ENCODE measurements around the gene PCAT7. TPM values are rescaled to one million over a fixed set of nuclear protein-coding genes. Genes with fewer than 3 reads are reported as not detected.
A peak's percentile ranks its signal among the peaks of the same experiment; 100 is the strongest.

PCAT7 gene
- total and polyA plus RNA-seq, 5 donors from 2014 or later, result not detected

GRCh38 chr9:94593459-94594345 lies 38.8 kb downstream of the PCAT7 start, which contains the start of gene FBP2:
Gene FBP2, minus strand, starts transcription at chr9:94593824. Its CDS starts 98 bp downstream, at chr9:94593726.
- H3K4me3 Mint-ChIP-seq, result peak within 1 kb of the TSS in 1 of 4 donors; percentile 10
- Histone ChIP-seq H3K4me1 (ENCODE audit: control insufficient read depth, insufficient read depth, low read length, poor library complexity, severe bottlenecking) (no peaks in the 10 kb centered on the region), H3K36me3 (ENCODE audit: control insufficient read depth, insufficient read depth, low read length) (no peaks in the 10 kb centered on the region), H3K9me3 (ENCODE audit: control insufficient read depth in 2 of 2, low read length in 2 of 2) (no peaks in the 10 kb centered on the region), H3K27ac (ENCODE audit: insufficient read depth, low read length, poor library complexity, severe bottlenecking) (no peak within 1 kb of the TSS), H3K4me3 (ENCODE audit: low read depth, low read length) (no peak within 1 kb of the TSS), H3K27me3 (ENCODE audit: control insufficient read depth, insufficient read depth, low read length) (no peaks in the 10 kb centered on the region)
- peaks cover 0 to 2% (median 0%) of the 10 kb centered on the region in 7 donors for H3K9me3 Mint-ChIP-seq
- no peak within 1 kb of the TSS for H3K27ac Mint-ChIP-seq
- ATAC-seq (ENCODE audit: low read depth in 2 of 2) (no peak), DNase-seq (no peak)
- no peaks in the 10 kb centered on the region for H3K36me3 Mint-ChIP-seq
- H3K27me3 Mint-ChIP-seq, result peaks cover 14% of the 10 kb centered on the region
- no peaks in the 10 kb centered on the region for H3K4me1 Mint-ChIP-seq

DNA sequence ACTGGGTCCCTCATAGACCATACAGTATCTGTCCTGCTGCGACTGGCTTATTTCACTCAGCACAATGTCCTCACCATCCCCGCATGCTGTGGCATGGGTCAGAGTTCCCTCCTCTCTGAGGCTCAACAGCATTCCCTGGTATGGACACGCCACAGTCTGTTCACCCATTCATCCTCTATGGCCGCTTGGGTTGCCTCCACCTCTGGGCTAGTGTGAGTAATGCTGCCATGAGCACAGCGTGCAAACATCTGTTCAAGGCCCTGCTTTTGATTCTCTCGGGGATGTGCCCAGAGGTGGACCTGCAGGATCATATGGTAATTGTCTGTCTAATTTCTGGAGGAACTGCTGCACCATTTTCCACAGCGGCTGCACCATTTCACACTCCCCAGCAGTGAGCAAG lies 44.2 kb downstream of the PCAT7 start:
- no peak for ATAC-seq (ENCODE audit: low read depth in 2 of 2)

DNA sequence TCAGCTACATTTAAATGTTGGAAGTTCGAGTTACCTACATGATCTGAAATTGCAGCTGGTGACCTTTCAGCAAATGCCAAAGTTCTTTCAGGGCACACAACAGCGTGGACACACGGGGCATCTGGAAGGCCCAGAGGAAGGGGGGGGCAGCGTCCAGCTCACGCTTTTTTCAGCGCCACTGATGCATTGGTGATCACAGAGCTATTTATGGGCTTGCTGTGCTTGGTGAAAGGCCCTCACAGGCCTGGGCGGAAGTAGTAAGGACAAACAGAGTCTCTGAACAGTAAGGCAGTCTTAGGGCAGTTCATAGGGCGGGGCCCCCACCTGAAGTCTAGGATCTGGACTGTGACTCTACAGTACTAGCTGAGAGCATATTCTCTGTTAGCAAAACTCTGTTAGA lies 45.4 kb downstream of the PCAT7 start:
- Mint-ChIP-seq H3K4me3 (no peak overlapping the region), H3K36me3 (no peaks in the 10 kb centered on the region), H3K4me1 (peaks cover 0 to 6% (median under 1%) of the 10 kb centered on the region in 4 donors), H3K9me3 (no peaks in the 10 kb centered on the region), H3K27ac (no peak overlapping the region), H3K27me3 (no peaks in the 10 kb centered on the region)
- H3K27ac ChIP-seq (ENCODE audit: insufficient read depth, low read length, poor library complexity, severe bottlenecking), result no peak overlapping the region
- peaks cover 4% of the 10 kb centered on the region for H3K4me1 ChIP-seq (ENCODE audit: control insufficient read depth, insufficient read depth, low read length, poor library complexity, severe bottlenecking)
- H3K4me3 ChIP-seq (ENCODE audit: low read depth, low read length), result no peak overlapping the region
- H3K9me3 ChIP-seq (ENCODE audit: control insufficient read depth in 2 of 2, low read length in 2 of 2), result no peaks in the 10 kb centered on the region
- ATAC-seq (ENCODE audit: low read depth in 2 of 2) (no peak), DNase-seq (no peak)
- H3K27me3 ChIP-seq (ENCODE audit: control insufficient read depth, insufficient read depth, low read length), result no peaks in the 10 kb centered on the region
- H3K36me3 ChIP-seq (ENCODE audit: control insufficient read depth, insufficient read depth, low read length), result no peaks in the 10 kb centered on the region

More for the DNA sequence above, 44.2 kb downstream of the PCAT7 start:
- H3K4me3 Mint-ChIP-seq, result no peak overlapping the region
- Histone ChIP-seq H3K9me3 (ENCODE audit: control insufficient read depth in 2 of 2, low read length in 2 of 2) (no peaks in the 10 kb centered on the region), H3K36me3 (ENCODE audit: control insufficient read depth, insufficient read depth, low read length) (no peaks in the 10 kb centered on the region), H3K27me3 (ENCODE audit: control insufficient read depth, insufficient read depth, low read length) (no peaks in the 10 kb centered on the region), H3K27ac (ENCODE audit: insufficient read depth, low read length, poor library complexity, severe bottlenecking) (no peak overlapping the region), H3K4me3 (ENCODE audit: low read depth, low read length) (no peak overlapping the region), H3K4me1 (ENCODE audit: control insufficient read depth, insufficient read depth, low read length, poor library complexity, severe bottlenecking) (peaks cover 4% of the 10 kb centered on the region)
- no peak overlapping the region for H3K27ac Mint-ChIP-seq
- peaks cover 0 to 6% (median under 1%) of the 10 kb centered on the region in 4 donors for H3K4me1 Mint-ChIP-seq
- DNase-seq, result no peak
- H3K36me3 Mint-ChIP-seq, result no peaks in the 10 kb centered on the region
- peaks cover 0 to 2% (median 0%) of the 10 kb centered on the region in 7 donors for H3K9me3 Mint-ChIP-seq
- H3K27me3 Mint-ChIP-seq, result no peaks in the 10 kb centered on the region

GRCh38 chr9:94600715-94601114 lies 45.8 kb downstream of the PCAT7 start:
- Histone ChIP-seq H3K27me3 (ENCODE audit: control insufficient read depth, insufficient read depth, low read length) (no peaks in the 10 kb centered on the region), H3K4me3 (ENCODE audit: low read depth, low read length) (no peak overlapping the region), H3K9me3 (ENCODE audit: control insufficient read depth in 2 of 2, low read length in 2 of 2) (no peaks in the 10 kb centered on the region), H3K4me1 (ENCODE audit: control insufficient read depth, insufficient read depth, low read length, poor library complexity, severe bottlenecking) (peaks cover 4% of the 10 kb centered on the region), H3K27ac (ENCODE audit: insufficient read depth, low read length, poor library complexity, severe bottlenecking) (no peak overlapping the region), H3K36me3 (ENCODE audit: control insufficient read depth, insufficient read depth, low read length) (no peaks in the 10 kb centered on the region)
- DNase-seq (no peak), ATAC-seq (ENCODE audit: low read depth in 2 of 2) (no peak)
- Mint-ChIP-seq H3K27me3 (no peaks in the 10 kb centered on the region), H3K27ac (peak overlapping the region in 1 of 3 donors; percentile 32), H3K4me3 (no peak overlapping the region), H3K36me3 (no peaks in the 10 kb centered on the region), H3K9me3 (no peaks in the 10 kb centered on the region), H3K4me1 (peaks cover 0 to 6% (median under 1%) of the 10 kb centered on the region in 4 donors)

DNA sequence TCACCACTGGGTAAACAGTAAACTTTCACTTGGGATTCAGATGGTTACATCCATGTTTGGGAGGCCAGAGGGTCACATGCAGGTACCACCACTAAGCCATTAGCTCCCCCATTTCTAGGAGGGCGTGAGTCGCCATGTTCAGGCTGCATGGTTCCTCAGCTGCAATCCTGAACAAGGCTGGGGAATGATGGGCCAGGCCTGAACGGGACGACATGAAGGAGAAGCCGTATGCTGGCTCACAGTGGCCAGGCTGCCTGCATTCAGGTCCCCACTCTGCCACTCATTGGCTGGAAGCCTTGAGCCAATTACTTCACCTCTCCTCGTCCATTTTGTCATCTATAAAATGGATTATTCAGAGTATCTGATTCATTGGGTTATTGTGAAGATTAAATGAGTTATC lies 47.8 kb downstream of the PCAT7 start:
- Histone ChIP-seq H3K27me3 (ENCODE audit: control insufficient read depth, insufficient read depth, low read length) (no peaks in the 10 kb centered on the region), H3K4me1 (ENCODE audit: control insufficient read depth, insufficient read depth, low read length, poor library complexity, severe bottlenecking) (peaks cover 4% of the 10 kb centered on the region), H3K9me3 (ENCODE audit: control insufficient read depth in 2 of 2, low read length in 2 of 2) (no peaks in the 10 kb centered on the region), H3K4me3 (ENCODE audit: low read depth, low read length) (no peak overlapping the region), H3K27ac (ENCODE audit: insufficient read depth, low read length, poor library complexity, severe bottlenecking) (no peak overlapping the region), H3K36me3 (ENCODE audit: control insufficient read depth, insufficient read depth, low read length) (no peaks in the 10 kb centered on the region)
- H3K36me3 Mint-ChIP-seq, result peaks cover 8% of the 10 kb centered on the region
- no peak overlapping the region for H3K4me3 Mint-ChIP-seq
- ATAC-seq (ENCODE audit: low read depth in 2 of 2) (no peak), DNase-seq (no peak)
- no peaks in the 10 kb centered on the region for H3K27me3 Mint-ChIP-seq
- no peaks in the 10 kb centered on the region for H3K9me3 Mint-ChIP-seq
- H3K4me1 Mint-ChIP-seq, result peaks cover 0 to 6% (median under 1%) of the 10 kb centered on the region in 4 donors
- H3K27ac Mint-ChIP-seq, result no peak overlapping the region

DNA sequence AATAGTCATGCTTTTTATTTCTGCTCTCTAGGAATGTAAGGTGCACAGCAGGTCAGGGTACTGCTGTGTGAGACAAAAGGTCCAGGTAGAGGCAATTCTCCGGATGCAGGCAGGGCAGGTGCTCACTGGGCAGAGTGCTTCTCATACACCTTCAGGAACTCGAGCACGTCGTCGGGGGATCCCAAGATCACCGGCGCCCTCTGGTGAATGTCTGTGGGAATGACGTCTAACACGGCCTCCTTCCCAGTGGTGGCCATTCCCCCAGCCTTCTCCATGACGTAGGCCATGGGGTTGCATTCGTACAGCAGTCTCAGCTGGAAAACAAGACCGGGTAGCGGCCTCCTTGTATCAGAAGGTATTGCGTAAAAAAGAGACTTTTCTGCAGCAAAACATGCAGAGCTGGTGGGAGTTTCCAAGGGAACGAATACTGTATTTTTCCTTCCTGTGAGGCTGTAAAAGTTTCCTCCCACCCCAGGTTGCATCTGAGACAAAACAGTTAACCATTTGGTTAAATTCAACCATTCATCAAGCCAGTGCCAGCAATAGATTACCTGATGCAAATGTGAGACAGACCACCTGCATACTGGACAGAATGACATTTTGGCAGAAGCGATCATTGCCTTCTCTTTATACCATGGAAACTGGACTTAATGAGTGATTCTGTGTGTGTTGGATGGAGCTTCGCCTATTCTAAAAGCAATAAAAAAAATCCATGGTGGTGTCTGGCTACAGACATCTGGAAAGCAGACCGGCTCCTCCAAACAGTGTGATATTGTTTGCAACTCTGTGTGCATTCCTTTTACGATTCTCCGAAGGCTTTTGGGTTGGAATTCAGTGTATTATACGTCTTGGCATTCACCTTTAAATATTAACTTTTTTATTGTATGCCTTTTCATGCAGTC lies 48.6 kb downstream of the PCAT7 start:
- DNase-seq, result peak; percentile 38 to 66 (median 39)
- Histone ChIP-seq H3K27me3 (ENCODE audit: control insufficient read depth, insufficient read depth, low read length) (no peaks in the 10 kb centered on the region), H3K9me3 (ENCODE audit: control insufficient read depth in 2 of 2, low read length in 2 of 2) (no peaks in the 10 kb centered on the region), H3K36me3 (ENCODE audit: control insufficient read depth, insufficient read depth, low read length) (no peaks in the 10 kb centered on the region), H3K4me1 (ENCODE audit: control insufficient read depth, insufficient read depth, low read length, poor library complexity, severe bottlenecking) (peaks cover 4% of the 10 kb centered on the region), H3K27ac (ENCODE audit: insufficient read depth, low read length, poor library complexity, severe bottlenecking) (no peak overlapping the region), H3K4me3 (ENCODE audit: low read depth, low read length) (no peak overlapping the region)
- Mint-ChIP-seq H3K4me1 (peaks cover 0 to 6% (median under 1%) of the 10 kb centered on the region in 4 donors), H3K4me3 (no peak overlapping the region), H3K27me3 (no peaks in the 10 kb centered on the region), H3K36me3 (peaks cover 8% of the 10 kb centered on the region), H3K27ac (no peak overlapping the region), H3K9me3 (no peaks in the 10 kb centered on the region)
- peak in 1 of 2 donors; percentile 56 for ATAC-seq (ENCODE audit: low read depth in 2 of 2)

DNA sequence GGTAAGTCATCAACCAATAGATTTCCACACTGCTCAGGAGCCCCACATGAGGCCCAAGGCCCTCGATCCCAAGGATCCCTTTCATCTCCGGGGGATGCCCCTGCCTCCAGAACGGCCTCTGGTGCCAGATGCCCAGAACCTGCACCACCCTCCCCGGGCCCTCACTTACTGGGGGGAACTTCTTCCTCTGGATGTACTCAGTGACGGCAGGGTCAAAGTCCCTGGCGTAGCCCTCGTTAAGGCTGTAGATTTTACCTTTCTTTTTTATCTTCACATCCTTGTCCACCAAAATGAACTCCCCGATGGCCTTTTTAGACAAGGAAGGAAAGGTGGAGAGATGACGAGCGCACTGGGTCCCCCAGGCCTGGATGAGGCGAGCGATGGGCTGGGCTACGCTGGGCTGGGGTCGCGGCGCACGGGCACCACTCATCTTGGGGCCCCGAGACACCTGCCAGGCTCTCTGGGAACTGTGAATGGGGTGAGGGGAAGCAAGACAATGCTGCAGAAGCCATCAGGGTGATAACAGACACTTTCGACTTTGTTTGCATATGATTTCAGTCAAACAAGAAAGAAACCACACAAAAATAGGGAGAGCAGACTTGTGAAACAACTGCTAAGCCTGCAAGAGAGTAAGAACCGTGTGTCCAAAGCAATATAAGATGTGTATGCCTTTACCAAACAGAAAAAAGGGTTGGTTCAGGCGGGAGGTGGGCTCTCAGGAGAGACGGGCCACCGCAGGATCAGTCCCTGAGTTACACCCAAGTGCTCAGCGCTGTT lies 52.0 kb downstream of the PCAT7 start:
- H3K4me1 ChIP-seq (ENCODE audit: control insufficient read depth, insufficient read depth, low read length, poor library complexity, severe bottlenecking), result peaks cover 6% of the 10 kb centered on the region
- no peaks in the 10 kb centered on the region for H3K9me3 ChIP-seq (ENCODE audit: control insufficient read depth in 2 of 2, low read length in 2 of 2)
- H3K27ac Mint-ChIP-seq, result no peak overlapping the region

More for the DNA sequence above, 52.0 kb downstream of the PCAT7 start:
- H3K36me3 Mint-ChIP-seq, result peaks cover 8% of the 10 kb centered on the region
- DNase-seq, result no peak
- peaks cover 0 to 9% (median 3%) of the 10 kb centered on the region in 4 donors for H3K4me1 Mint-ChIP-seq
- Histone ChIP-seq H3K4me3 (ENCODE audit: low read depth, low read length) (no peak overlapping the region), H3K27ac (ENCODE audit: insufficient read depth, low read length, poor library complexity, severe bottlenecking) (no peak overlapping the region), H3K27me3 (ENCODE audit: control insufficient read depth, insufficient read depth, low read length) (no peaks in the 10 kb centered on the region), H3K36me3 (ENCODE audit: control insufficient read depth, insufficient read depth, low read length) (no peaks in the 10 kb centered on the region)
- no peak overlapping the region for H3K4me3 Mint-ChIP-seq
- no peak for ATAC-seq (ENCODE audit: low read depth in 2 of 2)
- peaks cover 15% of the 10 kb centered on the region for H3K27me3 Mint-ChIP-seq
- H3K9me3 Mint-ChIP-seq, result no peaks in the 10 kb centered on the region

Data from CD4-positive, CD25-positive, alpha-beta regulatory T cell (primary cell).